BLaER1 (cell line): Measurements from ENCODE around the gene DPEP2.
"Not testable (repeated sequence)": the region's sequence is repeated elsewhere in the genome, so short reads cannot be mapped to it uniquely, and the experiment has no call there.

Source experiments
- H3K27ac ChIP-seq: shearing (Covaris generic); formaldehyde crosslinking; 2 replicates; pipeline ENCODE4 v1.8.1; 2022
- H3K27me3 ChIP-seq: shearing (Covaris generic); formaldehyde crosslinking; 2 replicates; pipeline ENCODE4 v1.8.1; 2022
- H3K36me3 ChIP-seq: shearing (Covaris generic); formaldehyde crosslinking; 2 replicates; pipeline ENCODE4 v1.8.1; 2022
- H3K4me1 ChIP-seq: shearing (Covaris generic); formaldehyde crosslinking; 2 replicates; pipeline ENCODE4 v1.8.1; 2022
- H3K4me2 ChIP-seq: shearing (Covaris generic); formaldehyde crosslinking; 2 replicates; pipeline ENCODE4 v1.8.1; 2022
- H3K4me3 ChIP-seq: shearing (Covaris generic); formaldehyde crosslinking; 2 replicates; pipeline ENCODE4 v1.8.1; 2022
- H3K9ac ChIP-seq: shearing (Covaris generic); formaldehyde crosslinking; 2 replicates; pipeline ENCODE4 v1.8.1; 2022
- H3K9me3 ChIP-seq: shearing (Covaris generic); formaldehyde crosslinking; 2 replicates; pipeline ENCODE4 v1.8.1; 2022
- H4K20me1 ChIP-seq: shearing (Covaris generic); formaldehyde crosslinking; 2 replicates; pipeline ENCODE4 v1.8.1; 2022
- Cebpa-rat ChIP-seq: shearing (Covaris generic); IDR thresholded peaks from 2 replicates; pipeline ENCODE4 v1.8.1; 2022

Gene DPEP2

GRCh38 chr16:68005786-68006286, 6.6 kb upstream of the DPEP2 start:
- H4K20me1 ChIP-seq: no peaks in the 10 kb centered on the region
- H3K27me3 ChIP-seq: no peaks in the 10 kb centered on the region
- no peak for TF ChIP-seq Cebpa-rat
- no peak overlapping the region for H3K9ac ChIP-seq
- H3K27ac ChIP-seq: no peak overlapping the region
- H3K4me1 ChIP-seq: no peaks in the 10 kb centered on the region; the same call in 1 of the 2 replicates
- H3K4me3 ChIP-seq: no peak overlapping the region
- H3K4me2 ChIP-seq: no peak overlapping the region
- no peaks in the 10 kb centered on the region for H3K36me3 ChIP-seq
- H3K9me3 ChIP-seq: no peaks in the 10 kb centered on the region

GRCh38 chr16:68005211-68005610, 5.9 kb upstream of the DPEP2 start:
- Histone ChIP-seq H3K9ac (no peak overlapping the region), H3K4me2 (no peak overlapping the region)

GRCh38 chr16:68003031-68003430, 3.7 kb upstream of the DPEP2 start:
- H3K4me2 ChIP-seq: no peak overlapping the region
- H3K4me1 ChIP-seq: peaks cover 26% of the 10 kb centered on the region
- H3K27ac ChIP-seq: no peak overlapping the region
- TF ChIP-seq Cebpa-rat: no peak
- H3K9me3 ChIP-seq: peaks cover 5% of the 10 kb centered on the region; the same call in 1 of the 2 replicates
- no peaks in the 10 kb centered on the region for H3K27me3 ChIP-seq
- no peak overlapping the region for H3K9ac ChIP-seq
- no peaks in the 10 kb centered on the region for H4K20me1 ChIP-seq
- H3K4me3 ChIP-seq: no peak overlapping the region
- H3K36me3 ChIP-seq: no peaks in the 10 kb centered on the region

More at GRCh38 chr16:68005211-68005610, 5.9 kb upstream of the DPEP2 start:
- H3K4me3 ChIP-seq: no peak overlapping the region
- no peaks in the 10 kb centered on the region for H3K9me3 ChIP-seq
- H3K27ac ChIP-seq: no peak overlapping the region
- TF ChIP-seq Cebpa-rat: no peak
- H4K20me1 ChIP-seq: no peaks in the 10 kb centered on the region
- H3K4me1 ChIP-seq: peaks cover 4% of the 10 kb centered on the region
- no peaks in the 10 kb centered on the region for H3K27me3 ChIP-seq
- no peaks in the 10 kb centered on the region for H3K36me3 ChIP-seq

- Histone ChIP-seq H4K20me1 (no peaks in the 10 kb centered on the region), H3K27me3 (no peaks in the 10 kb centered on the region), H3K27ac (0 out of 2 replicates have a peak overlapping the region, but pooled peaks have one; percentile 59), H3K4me2 (peak overlapping the region; percentile 82), H3K9me3 (peaks cover 9% of the 10 kb centered on the region; the same call in 1 of the 2 replicates), H3K36me3 (no peaks in the 10 kb centered on the region), H3K4me3 (no peak overlapping the region), H3K9ac (no peak overlapping the region), H3K4me1 (peaks cover 26% of the 10 kb centered on the region)
- no peak for TF ChIP-seq Cebpa-rat
These were observed 1.2 kb upstream of the DPEP2 start for GRCh38 chr16:68000450-68000849.

GRCh38 chr16:67999985-68000384, 701 bp upstream of the DPEP2 start:
- no peaks in the 10 kb centered on the region for H3K27me3 ChIP-seq
- no peak for TF ChIP-seq Cebpa-rat
- no peak overlapping the region for H3K9ac ChIP-seq
- no peaks in the 10 kb centered on the region for H4K20me1 ChIP-seq
- no peaks in the 10 kb centered on the region for H3K36me3 ChIP-seq
- H3K27ac ChIP-seq: peak overlapping the region; percentile 59; the same call in 1 of the 2 replicates
- H3K9me3 ChIP-seq: peaks cover 9% of the 10 kb centered on the region; the same call in 1 of the 2 replicates
- H3K4me2 ChIP-seq: peak overlapping the region; percentile 82
- no peak overlapping the region for H3K4me3 ChIP-seq
- peaks cover 30% of the 10 kb centered on the region for H3K4me1 ChIP-seq

- not testable (repeated sequence) for H3K27me3 ChIP-seq, H4K20me1 ChIP-seq, H3K9ac ChIP-seq, H3K27ac ChIP-seq, H3K9me3 ChIP-seq, H3K36me3 ChIP-seq
- peak overlapping the region; percentile 82 for H3K4me2 ChIP-seq
- 0 out of 2 replicates have a peak overlapping the region, but pooled peaks have one; percentile 7 for H3K4me3 ChIP-seq
- H3K4me1 ChIP-seq: peaks cover 46% of the 10 kb centered on the region
These were observed 979 bp downstream of the DPEP2 start for GRCh38 chr16:67998231-67998778.

GRCh38 chr16:67996666-67997065, 2.6 kb downstream of the DPEP2 start:
- Histone ChIP-seq H3K4me3 (no peak overlapping the region), H3K27ac (no peak overlapping the region), H3K9ac (no peak overlapping the region), H3K27me3 (no peaks in the 10 kb centered on the region), H3K9me3 (peaks cover 9% of the 10 kb centered on the region; the same call in 1 of the 2 replicates), H3K4me2 (no peak overlapping the region), H3K4me1 (peaks cover 60% of the 10 kb centered on the region), H3K36me3 (no peaks in the 10 kb centered on the region), H4K20me1 (no peaks in the 10 kb centered on the region)
- no peak for TF ChIP-seq Cebpa-rat

GRCh38 chr16:67995423-67995822, 3.9 kb downstream of the DPEP2 start:
- no peak for TF ChIP-seq Cebpa-rat
- no peaks in the 10 kb centered on the region for H3K36me3 ChIP-seq

GRCh38 chr16:67994040-67994408, 5.3 kb downstream of the DPEP2 start:
- peak overlapping the region; percentile 79 for H3K27ac ChIP-seq
- peak overlapping the region; percentile 55 for H3K4me3 ChIP-seq
- not testable (repeated sequence) for H3K27me3 ChIP-seq, H3K9me3 ChIP-seq, H3K36me3 ChIP-seq, H4K20me1 ChIP-seq
- H3K4me1 ChIP-seq: peaks cover 44% of the 10 kb centered on the region
- peak overlapping the region; percentile 88 for H3K4me2 ChIP-seq
- peak overlapping the region; percentile 39 for H3K9ac ChIP-seq

More at GRCh38 chr16:67995423-67995822, 3.9 kb downstream of the DPEP2 start:
- Histone ChIP-seq H3K9ac (no peak overlapping the region), H3K27me3 (no peaks in the 10 kb centered on the region), H3K4me2 (no peak overlapping the region), H4K20me1 (no peaks in the 10 kb centered on the region), H3K4me3 (no peak overlapping the region), H3K27ac (no peak overlapping the region), H3K4me1 (peaks cover 58% of the 10 kb centered on the region), H3K9me3 (peaks cover 9% of the 10 kb centered on the region; the same call in 1 of the 2 replicates)

- Histone ChIP-seq H3K36me3 (no peaks in the 10 kb centered on the region), H3K4me1 (peaks cover 38% of the 10 kb centered on the region), H3K4me2 (peak overlapping the region; percentile 88), H4K20me1 (no peaks in the 10 kb centered on the region), H3K27ac (peak overlapping the region; percentile 79), H3K27me3 (no peaks in the 10 kb centered on the region), H3K4me3 (peak overlapping the region; percentile 55), H3K9me3 (peaks cover 8% of the 10 kb centered on the region; the same call in 1 of the 2 replicates), H3K9ac (peak overlapping the region; percentile 39)
- no peak for TF ChIP-seq Cebpa-rat
These were observed 5.9 kb downstream of the DPEP2 start for GRCh38 chr16:67993207-67994039.
